GM12878 (cell line): ENCODE results near the gene NMB.

ENCODE experiments used
- BCL3 ChIP-seq: IDR thresholded peaks from 2 replicates; pipeline ENCODE4 v1.6.1; 2011; ENCODE audit warnings: borderline replicate concordance, low read depth, mild to moderate bottlenecking, moderate library complexity, low read length; ENCODE audit not compliant: insufficient read depth, poor library complexity, severe bottlenecking
- CEBPB ChIP-seq, 2 experiments: fragments of 150-350 bp in 1 of 2; IDR thresholded peaks; 2 replicates each; pipeline ENCODE4 v1.6.1; 2012 to 2014; ENCODE audit warnings: low read depth in 2 of 2, low read length in 2 of 2, borderline replicate concordance in 1 of 2, inconsistent platforms in 1 of 2
- CTCF ChIP-seq, 3 experiments: IDR thresholded peaks in 2 of 3; conservative IDR thresholded peaks in 1 of 3; 2 replicates each; pipeline ENCODE4 v1.5.1; 2011; ENCODE audit warnings: low read depth in 3 of 3, low read length in 3 of 3, mild to moderate bottlenecking in 3 of 3, control low read depth in 2 of 3, moderate library complexity in 2 of 3, inconsistent platforms in 1 of 3, mixed read lengths in 1 of 3; ENCODE audit not compliant: control insufficient read depth in 2 of 3, insufficient read depth in 1 of 3; ENCODE audit errors: extremely low read depth in 1 of 3
- EGR1 ChIP-seq, 2 experiments: IDR thresholded peaks; 1 replicate in 1 of 2; 2 replicates in 1 of 2; pipeline ENCODE4 v1.6.1; 2011 to 2012; ENCODE audit warnings: low read depth in 2 of 2, low read length in 2 of 2, borderline replicate concordance in 1 of 2, mild to moderate bottlenecking in 1 of 2, moderate library complexity in 1 of 2
- POLR2A ChIP-seq: IDR thresholded peaks from 2 replicates; pipeline ENCODE4 v1.6.1; 2011; ENCODE audit warnings: low read depth, mild to moderate bottlenecking, low read length
- POLR2AphosphoS2 ChIP-seq: IDR thresholded peaks from 2 replicates; pipeline ENCODE4 v1.6.1; 2011; ENCODE audit warnings: low read depth, mild to moderate bottlenecking, low read length, improper control_type of control experiment, moderate library complexity
- ZBED1 ChIP-seq: IDR thresholded peaks from 2 replicates; pipeline ENCODE4 v1.6.1; 2016; ENCODE audit warnings: borderline replicate concordance

- TF ChIP-seq CEBPB (IDR thresholded peaks at IDR 0.05; ENCODE audit: borderline replicate concordance in 1 of 2, low read depth in 2 of 2, low read length in 2 of 2) = no peak
- TF ChIP-seq POLR2A = no peak
- no peak for TF ChIP-seq ZBED1
- TF ChIP-seq POLR2AphosphoS2 = no peak
- TF ChIP-seq CTCF (IDR thresholded peaks at IDR 0.05 in 2 of 3, conservative IDR thresholded peaks at IDR 0.05 in 1 of 3; ENCODE audit: control insufficient read depth in 2 of 3, extremely low read depth in 1 of 3, insufficient read depth in 1 of 3, low read depth in 3 of 3, low read length in 3 of 3) = no peak
- no peak for TF ChIP-seq EGR1 (IDR thresholded peaks at IDR 0.05; ENCODE audit: borderline replicate concordance in 1 of 2, low read depth in 2 of 2, low read length in 2 of 2)
- no peak for TF ChIP-seq BCL3
Observed at GRCh38 chr15:84656972-84657371, 1.0 kb downstream of the NMB start.
